Globus pallidus (tissue), 1 donor: Measurements from ENCODE around the gene CCIN.

Source experiments
- DNase-seq: peaks from one replicate; pipeline ENCODE4 v3.0.0-alpha.2; 2015; ENCODE audit warnings: low spot score

CCIN gene

GRCh38 chr9:36190388-36191289 is 21.5 kb downstream of the CCIN start, which contains the start of gene CLTA:
TSS of gene CLTA (plus strand) at chr9:36190921. CDS start at chr9:36191057, 136 bp downstream.
- DNase-seq = peak; percentile 100

- DNase-seq = no peak
Measured at GRCh38 chr9:36191290-36191645, 22.1 kb downstream of the CCIN start.

- no peak for DNase-seq
Measured at GRCh38 chr9:36191686-36192085, 22.5 kb downstream of the CCIN start.

GRCh38 chr9:36192196-36192595 is 23.0 kb downstream of the CCIN start:
- no peak for DNase-seq

- no peak for DNase-seq
Measured at GRCh38 chr9:36193023-36193422, 23.8 kb downstream of the CCIN start.

GRCh38 chr9:36194326-36195000 is 25.3 kb downstream of the CCIN start:
- no peak for DNase-seq

- no peak for DNase-seq
Measured at GRCh38 chr9:36204906-36205547, 35.8 kb downstream of the CCIN start.

- peak; percentile 88 for DNase-seq
Measured at GRCh38 chr9:36207016-36207415, 37.8 kb downstream of the CCIN start.

GRCh38 chr9:36207546-36208012 is 38.4 kb downstream of the CCIN start:
- no peak for DNase-seq

GRCh38 chr9:36208521-36209253 is 39.5 kb downstream of the CCIN start:
- no peak for DNase-seq

- DNase-seq = no peak
Measured at GRCh38 chr9:36210722-36211121, 41.5 kb downstream of the CCIN start.

- DNase-seq = no peak
Measured at GRCh38 chr9:36211510-36211909, 42.3 kb downstream of the CCIN start.

GRCh38 chr9:36213387-36213786 is 44.2 kb downstream of the CCIN start:
- DNase-seq = no peak

- DNase-seq = no peak
Measured at GRCh38 chr9:36213989-36214388, 44.8 kb downstream of the CCIN start.

- no peak for DNase-seq
Measured at GRCh38 chr9:36214571-36214970, 45.4 kb downstream of the CCIN start.

- DNase-seq = no peak
Measured at GRCh38 chr9:36217256-36217968, 48.2 kb downstream of the CCIN start.

GRCh38 chr9:36218011-36218410 is 48.8 kb downstream of the CCIN start:
- no peak for DNase-seq

- no peak for DNase-seq
Measured at GRCh38 chr9:36218411-36218901, 49.3 kb downstream of the CCIN start.
